AG09319 (cell line): Measurements from ENCODE around the gene PFKFB2.

ENCODE experiments used
- DNase-seq: peaks from one replicate; pipeline ENCODE4 v3.0.0-alpha.2; 2010; ENCODE audit warnings: low read depth; ENCODE audit errors: extremely low read depth
- TF ChIP-seq, protein P1 (sequence below): IDR thresholded peaks from 2 replicates; pipeline ENCODE4 v1.5.1; 2011; ENCODE audit warnings: low read depth, mild to moderate bottlenecking, inconsistent platforms, low read length, moderate library complexity

Gene PFKFB2

DNA sequence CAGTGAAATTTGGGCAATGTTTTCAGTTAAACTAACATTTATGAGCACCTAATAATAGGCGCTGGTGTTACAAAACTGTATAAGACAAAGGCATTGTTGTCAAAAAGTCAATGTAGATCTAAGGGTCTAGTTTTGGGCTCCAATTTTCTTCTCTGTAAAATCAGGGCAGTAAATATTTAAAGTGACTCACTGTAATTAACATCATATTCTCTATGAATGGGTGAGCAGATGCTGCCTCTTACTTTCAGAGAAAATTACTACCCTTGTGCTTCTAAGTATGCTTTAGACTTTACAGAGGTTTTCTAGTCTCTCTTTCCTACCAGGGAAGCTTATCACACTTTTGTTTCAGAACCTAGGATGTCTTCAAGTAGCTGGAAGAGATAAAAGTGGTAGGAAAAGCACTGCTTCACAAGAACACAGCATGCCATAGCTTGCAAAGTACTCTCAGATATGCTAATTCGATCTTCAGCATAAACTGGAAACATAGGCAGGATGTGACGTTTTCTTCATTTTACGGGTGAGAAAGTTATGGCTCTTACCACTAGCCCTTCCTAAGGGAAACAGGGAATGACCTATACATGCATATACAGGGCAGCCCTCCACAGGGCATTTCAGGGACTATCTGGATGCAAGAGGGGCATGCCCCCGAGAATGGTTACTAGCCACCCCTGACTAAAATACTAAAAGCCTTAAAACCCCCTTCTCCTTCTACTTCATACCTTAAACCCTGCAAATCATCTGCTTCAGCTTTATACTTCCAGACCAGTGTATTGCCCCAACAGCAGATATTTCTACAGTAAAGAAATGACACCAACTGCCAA, 23.2 kb upstream of the PFKFB2 start:
- TF ChIP-seq, protein P1, sequence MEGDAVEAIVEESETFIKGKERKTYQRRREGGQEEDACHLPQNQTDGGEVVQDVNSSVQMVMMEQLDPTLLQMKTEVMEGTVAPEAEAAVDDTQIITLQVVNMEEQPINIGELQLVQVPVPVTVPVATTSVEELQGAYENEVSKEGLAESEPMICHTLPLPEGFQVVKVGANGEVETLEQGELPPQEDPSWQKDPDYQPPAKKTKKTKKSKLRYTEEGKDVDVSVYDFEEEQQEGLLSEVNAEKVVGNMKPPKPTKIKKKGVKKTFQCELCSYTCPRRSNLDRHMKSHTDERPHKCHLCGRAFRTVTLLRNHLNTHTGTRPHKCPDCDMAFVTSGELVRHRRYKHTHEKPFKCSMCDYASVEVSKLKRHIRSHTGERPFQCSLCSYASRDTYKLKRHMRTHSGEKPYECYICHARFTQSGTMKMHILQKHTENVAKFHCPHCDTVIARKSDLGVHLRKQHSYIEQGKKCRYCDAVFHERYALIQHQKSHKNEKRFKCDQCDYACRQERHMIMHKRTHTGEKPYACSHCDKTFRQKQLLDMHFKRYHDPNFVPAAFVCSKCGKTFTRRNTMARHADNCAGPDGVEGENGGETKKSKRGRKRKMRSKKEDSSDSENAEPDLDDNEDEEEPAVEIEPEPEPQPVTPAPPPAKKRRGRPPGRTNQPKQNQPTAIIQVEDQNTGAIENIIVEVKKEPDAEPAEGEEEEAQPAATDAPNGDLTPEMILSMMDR: no peak
- DNase-seq: no peak

DNA sequence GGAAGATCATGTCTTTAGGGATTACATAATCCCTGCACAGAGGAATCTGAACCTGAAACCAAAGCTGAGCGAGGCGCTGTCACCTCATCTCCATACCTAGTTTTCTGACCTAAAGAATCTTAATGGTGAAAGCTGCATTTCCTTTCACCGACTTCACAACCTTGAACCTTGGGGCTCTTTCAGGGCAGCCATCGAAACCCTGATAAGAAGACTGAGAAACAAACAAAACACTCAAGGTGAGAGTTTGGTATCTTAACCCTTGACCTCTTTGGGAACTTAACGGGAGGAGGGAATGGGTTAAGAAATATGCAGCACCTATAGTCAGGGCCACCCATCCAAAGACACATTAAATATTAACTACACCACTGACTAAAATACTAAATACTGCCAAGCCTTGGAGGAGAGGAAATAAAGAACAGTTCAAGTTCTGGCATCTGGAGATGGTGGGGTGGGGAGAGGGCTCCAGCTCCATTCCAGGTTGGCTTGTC, 22.5 kb upstream of the PFKFB2 start:
- no peak for DNase-seq
- TF ChIP-seq, protein P1: no peak

DNA sequence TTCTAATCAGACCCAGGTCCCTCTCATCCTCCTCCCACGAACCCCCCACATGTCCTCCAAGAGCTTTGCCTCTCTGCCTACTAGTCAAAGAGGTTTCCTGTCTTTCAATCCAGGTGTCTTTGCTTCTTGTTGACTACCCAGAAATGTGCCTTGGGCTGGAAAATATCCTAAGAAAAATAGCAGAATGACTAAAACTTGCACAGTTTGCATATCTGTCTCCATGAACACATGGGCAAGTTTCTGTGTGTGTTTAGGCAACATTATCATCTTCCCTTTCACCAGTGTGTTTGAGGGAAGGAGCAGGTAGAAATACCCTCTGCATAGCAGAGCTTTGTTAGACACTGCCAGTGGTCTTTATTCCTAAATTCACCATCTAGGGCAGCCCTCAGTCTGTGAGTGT, 22.1 kb upstream of the PFKFB2 start:
- TF ChIP-seq, protein P1: no peak
- no peak for DNase-seq

DNA sequence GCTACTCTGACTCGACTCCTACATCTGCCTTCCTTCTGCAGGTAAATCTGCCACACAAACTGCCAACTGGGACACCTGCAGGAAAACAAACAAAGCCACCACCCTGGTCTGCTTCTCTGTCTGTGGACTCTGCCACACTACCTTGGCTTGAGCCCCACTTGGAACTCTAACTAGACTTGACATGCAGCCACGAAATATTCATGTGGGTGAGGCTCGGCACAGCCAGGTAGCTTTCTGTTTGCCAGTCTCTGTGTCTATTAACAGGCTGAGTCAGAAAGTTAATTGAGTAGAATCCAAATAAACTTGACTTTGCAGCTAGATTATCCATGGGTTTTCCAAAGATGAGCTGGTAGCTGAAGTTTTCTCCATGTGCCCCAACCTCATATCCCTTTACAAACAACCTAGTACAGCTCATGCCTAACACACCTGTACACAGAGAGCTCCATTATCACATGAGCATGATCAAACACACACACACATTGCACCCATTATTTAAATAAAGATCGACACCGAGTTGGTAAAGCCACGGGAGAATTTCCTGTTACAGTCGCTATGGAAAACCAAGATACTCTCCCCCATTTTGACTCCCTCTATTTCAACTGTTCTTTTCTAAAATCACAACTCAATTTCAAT, 21.3 kb upstream of the PFKFB2 start:
- TF ChIP-seq, protein P1: no peak
- no peak for DNase-seq

DNA sequence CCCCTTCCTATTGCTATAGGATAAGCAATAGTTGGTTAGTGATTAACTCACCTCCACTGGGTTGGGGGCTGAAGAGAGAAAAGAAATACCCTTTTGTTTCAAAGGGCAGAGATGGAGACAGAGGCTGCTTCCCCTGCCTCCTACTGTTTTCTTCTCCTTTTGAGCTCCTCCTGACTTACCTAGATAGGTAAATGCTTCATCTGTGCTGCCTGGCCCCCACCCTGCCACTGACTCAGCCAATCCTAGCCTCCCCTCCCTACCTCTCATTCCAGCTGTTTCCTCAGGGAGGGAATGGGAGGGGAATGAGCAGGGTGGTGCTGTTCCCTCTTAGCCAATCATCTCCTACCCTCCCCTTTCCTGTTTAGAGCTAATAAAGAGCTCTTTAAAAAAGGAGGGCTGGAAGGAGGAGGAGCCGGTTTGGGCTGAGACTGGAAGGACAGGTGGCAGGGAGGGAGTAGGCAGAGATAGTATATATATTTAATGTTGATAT, 20.5 kb upstream of the PFKFB2 start, which contains the start of gene C1orf116:
TSS of gene C1orf116 (minus strand) at position 229 of the 490 bp plus-strand sequence. CDS start 5,158 bp downstream, outside the sequence.
- no peak for DNase-seq
- TF ChIP-seq, protein P1: no peak

DNA sequence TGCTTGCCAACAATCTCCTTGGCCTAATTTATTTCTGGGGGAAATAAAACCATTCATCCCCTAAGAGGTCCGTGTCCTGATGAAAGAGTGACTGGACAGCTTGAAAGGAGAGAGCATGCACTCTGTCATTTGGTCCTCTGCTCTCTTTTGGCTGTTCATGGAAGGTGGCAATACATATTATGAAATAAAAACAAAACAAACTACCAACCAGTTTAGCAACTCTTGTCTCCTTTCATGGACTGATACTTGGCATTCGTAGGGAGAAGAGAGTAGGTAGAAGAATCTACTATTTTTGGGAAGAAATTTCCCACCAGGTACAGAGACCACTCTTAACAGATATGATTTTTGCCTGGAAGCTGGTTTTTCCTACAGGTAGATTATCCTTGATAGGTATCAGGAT, 19.8 kb upstream of the PFKFB2 start:
- no peak for DNase-seq
- TF ChIP-seq, protein P1: no peak

DNA sequence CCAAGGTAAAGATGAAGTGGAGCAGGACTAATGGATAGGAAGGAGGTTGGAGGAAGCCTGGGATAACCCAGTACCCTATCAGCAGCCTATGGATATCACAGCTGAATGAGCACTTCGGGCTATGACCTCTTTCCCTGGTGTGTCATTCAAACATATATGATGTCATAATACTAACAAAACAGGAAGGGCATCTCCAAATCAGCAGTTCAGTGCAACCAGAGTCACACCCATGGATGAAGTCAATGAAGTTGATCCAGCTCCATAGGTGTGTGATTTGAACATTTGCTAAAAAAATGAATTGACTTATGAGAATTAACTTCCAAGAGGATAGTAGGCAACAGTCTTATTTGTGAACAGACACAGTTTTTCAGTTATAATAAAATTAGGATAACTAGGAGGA, 18.9 kb upstream of the PFKFB2 start:
- TF ChIP-seq, protein P1: no peak
- DNase-seq: no peak
